Pancreas (tissue), 10 donors: ENCODE measurements around the gene DCTPP1. TPM values are rescaled to one million over a fixed set of nuclear protein-coding genes. Genes with fewer than 3 reads are reported as not detected.
A peak's percentile ranks its signal among the peaks of the same experiment; 100 is the strongest.

Experiments
- ATAC-seq, 4 donors: fragments of 200-7000 bp; cut with Tn5 transposase; one replicate each; pipeline versions ENCODE4 v1.8.0 to v1.9.1; 2020; ENCODE audit warnings: mild to moderate bottlenecking in 4 of 4, moderate library complexity in 4 of 4
- DNase-seq, 6 donors: peaks; one replicate each; pipeline ENCODE4 v3.0.0-alpha.2; 2020
- FAIRE-seq: peaks from 2 replicates; lab custom pipeline; 2012; peaks lifted over from hg19 to GRCh38; lab: Jason Lieb, UNC
- H3K27ac ChIP-seq, 4 donors: fragments of 200-600 bp; sonication (generic); 1 replicate in 3 of 4; 2 replicates in 1 of 4; pipeline versions ENCODE4 v1.5.0 to v1.8.0; 2020
- H3K27me3 ChIP-seq, 4 donors: fragments of 200-600 bp; one replicate each; pipeline ENCODE4 v1.8.0; 2021
- H3K36me3 ChIP-seq, 3 donors: fragments of 200-600 bp; sonication (generic) in 1 of 3; one replicate each; pipeline versions ENCODE4 v1.5.0 to v1.8.0; 2020 to 2021
- H3K4me1 ChIP-seq, 3 donors: fragments of 200-600 bp; one replicate each; pipeline ENCODE4 v1.8.0; 2021
- H3K4me3 ChIP-seq, 4 donors: fragments of 200-600 bp; sonication (generic) in 2 of 4; one replicate each; pipeline versions ENCODE4 v1.5.0 to v1.8.0; 2020 to 2021
- H3K9me3 ChIP-seq, 4 donors: fragments of 200-600 bp; one replicate each; pipeline ENCODE4 v1.8.0; 2021
- WGBS, 2 donors: extraction: QIAGEN DNeasy Blood & Tissue Kit; methylation state at CpG; one replicate each; pipeline ENCODE4 v1.1.7; 2013; 5-methylcytosine and 5-hydroxymethylcytosine counted together
- intact Hi-C, 3 donors: fragments of 100-400 bp; cut with DNase I; formaldehyde crosslinking; loops; one replicate each; pipeline versions ENCODE4 v1.11.1 to v1.14.2; 2022
- polyA plus RNA-seq, 2 donors: library from polyadenylated mRNA; stranded (reverse); fragments of 200-250 nt; gene quantifications; one replicate each; pipeline ENCODE4 v1.2.3, GENCODE V29; 2013
- total RNA-seq, 6 donors: library from RNA; stranded (reverse); fragmentation: NEBNext Ultra II Directional in 4 of 6; extraction: Animal tissue kit (Norgen Biotek cat#: 25700) in 4 of 6; gene quantifications; one replicate each; pipeline versions ENCODE4 v1.2.1 to v1.2.4, GENCODE V29; 2021 to 2023
- TF ChIP-seq, protein P1 (sequence below), 4 donors: fragments of 200-600 bp; sonication (generic) in 3 of 4; IDR thresholded peaks; one replicate each; pipeline versions ENCODE4 v1.5.0 to v1.8.0; 2021; ENCODE audit warnings: antibody characterized with exemption in 4 of 4
- donor health status: healthy with polysubstance abuse.
- donor health status: DM: no; HTN: no; CAD: no; lungs with moderate emphysema.
- donor health status: DM: no; HTN: no; CAD: no.
- donor health status: control.
- donor health status: control.
- donor health status: Bipolar disorder and iron deficiency.
- donor health status: DM: yes; HTN: yes; CAD: no.
- donor health status: DM: no; HTN: no; CAD: no.
- donor health status: DM: no; HTN: no; CAD: no.
- donor health status: DM: yes; HTN: yes; CAD: no.

DCTPP1 gene
- total and polyA plus RNA-seq, 8 donors = 12.2 to 20.7 (median 16.3) TPM

DNA sequence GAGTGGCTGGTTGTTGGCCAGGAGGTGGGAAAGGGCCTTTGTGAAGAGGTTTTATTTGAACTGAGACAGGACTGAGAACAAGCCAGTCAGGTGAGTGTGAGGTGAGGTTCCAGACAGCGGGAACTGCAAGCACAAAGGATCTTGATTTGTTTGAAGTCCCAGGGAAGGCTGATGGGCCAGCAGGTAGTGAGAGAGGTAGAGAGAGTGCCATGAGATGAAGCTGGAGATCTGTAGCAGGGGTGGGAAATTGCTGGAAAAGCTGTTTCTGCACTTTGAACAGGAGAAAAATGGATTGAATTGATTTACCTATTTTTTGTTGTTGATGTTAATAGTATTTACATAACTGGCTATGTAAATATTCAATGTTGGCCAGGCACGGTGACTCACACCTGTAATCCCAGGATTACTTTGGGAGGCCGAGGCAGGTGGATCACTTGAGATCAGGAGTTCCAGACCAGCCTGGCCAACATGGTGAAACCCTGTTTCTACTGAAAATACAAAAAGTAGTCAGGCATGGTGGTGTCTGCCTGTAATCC is 7.7 kb upstream of the DCTPP1 start:
- peak overlapping the region in 1 of 4 donors; percentile 2 for H3K27ac ChIP-seq
- intact Hi-C loops = no loop called here
- no peaks in the 10 kb centered on the region for H3K4me1 ChIP-seq
- WGBS, 2 donors = 13 to 20% methylated on average over 3 of the region's 3 CpGs
- FAIRE-seq (no peak), DNase-seq (no peak), ATAC-seq (peak; percentile 37 to 48 (median 48))
- TF ChIP-seq, protein P1, sequence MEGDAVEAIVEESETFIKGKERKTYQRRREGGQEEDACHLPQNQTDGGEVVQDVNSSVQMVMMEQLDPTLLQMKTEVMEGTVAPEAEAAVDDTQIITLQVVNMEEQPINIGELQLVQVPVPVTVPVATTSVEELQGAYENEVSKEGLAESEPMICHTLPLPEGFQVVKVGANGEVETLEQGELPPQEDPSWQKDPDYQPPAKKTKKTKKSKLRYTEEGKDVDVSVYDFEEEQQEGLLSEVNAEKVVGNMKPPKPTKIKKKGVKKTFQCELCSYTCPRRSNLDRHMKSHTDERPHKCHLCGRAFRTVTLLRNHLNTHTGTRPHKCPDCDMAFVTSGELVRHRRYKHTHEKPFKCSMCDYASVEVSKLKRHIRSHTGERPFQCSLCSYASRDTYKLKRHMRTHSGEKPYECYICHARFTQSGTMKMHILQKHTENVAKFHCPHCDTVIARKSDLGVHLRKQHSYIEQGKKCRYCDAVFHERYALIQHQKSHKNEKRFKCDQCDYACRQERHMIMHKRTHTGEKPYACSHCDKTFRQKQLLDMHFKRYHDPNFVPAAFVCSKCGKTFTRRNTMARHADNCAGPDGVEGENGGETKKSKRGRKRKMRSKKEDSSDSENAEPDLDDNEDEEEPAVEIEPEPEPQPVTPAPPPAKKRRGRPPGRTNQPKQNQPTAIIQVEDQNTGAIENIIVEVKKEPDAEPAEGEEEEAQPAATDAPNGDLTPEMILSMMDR (IDR thresholded peaks at IDR 0.05) = no peak
- no peaks in the 10 kb centered on the region for H3K36me3 ChIP-seq
- no peaks in the 10 kb centered on the region for H3K27me3 ChIP-seq
- H3K9me3 ChIP-seq = no peaks in the 10 kb centered on the region
- H3K4me3 ChIP-seq = no peak overlapping the region

DNA sequence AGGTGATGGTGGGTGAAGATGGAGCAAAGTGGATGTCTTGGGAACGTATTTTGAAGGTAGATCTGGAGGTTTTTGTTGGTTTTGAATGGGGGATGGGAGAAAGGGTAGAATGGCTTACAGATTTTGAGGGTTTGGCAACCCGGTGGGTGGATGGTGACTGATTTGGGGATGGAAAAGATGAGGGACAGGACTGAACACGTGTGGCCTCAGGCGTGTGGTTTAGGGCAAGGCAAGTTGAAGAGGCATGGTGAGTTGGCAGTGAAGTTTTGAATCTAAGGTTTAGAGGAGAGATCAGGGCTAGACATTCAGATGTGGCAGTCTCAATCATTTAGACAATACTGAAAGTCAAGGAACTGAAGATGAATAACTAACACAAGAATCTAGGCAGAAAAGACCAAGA is 5.0 kb upstream of the DCTPP1 start:
- Histone ChIP-seq H3K27ac (no peak overlapping the region), H3K36me3 (no peaks in the 10 kb centered on the region), H3K27me3 (no peaks in the 10 kb centered on the region), H3K4me3 (no peak overlapping the region), H3K9me3 (no peaks in the 10 kb centered on the region), H3K4me1 (peaks cover 0 to 6% (median 0%) of the 10 kb centered on the region in 3 donors)
- FAIRE-seq (no peak), ATAC-seq (no peak), DNase-seq (no peak)
- intact Hi-C loops = loop anchor here in 2 of 3 donors (5.0 kb wide), 2 partner anchors 87 to 92 kb away; partner anchors contain the start of gene ZNF768 (in 1 of the 2)
- TF ChIP-seq, protein P1 (IDR thresholded peaks at IDR 0.05) = no peak
- 44 to 59% methylated on average over 4 of the region's 4 CpGs for WGBS, 2 donors

DNA sequence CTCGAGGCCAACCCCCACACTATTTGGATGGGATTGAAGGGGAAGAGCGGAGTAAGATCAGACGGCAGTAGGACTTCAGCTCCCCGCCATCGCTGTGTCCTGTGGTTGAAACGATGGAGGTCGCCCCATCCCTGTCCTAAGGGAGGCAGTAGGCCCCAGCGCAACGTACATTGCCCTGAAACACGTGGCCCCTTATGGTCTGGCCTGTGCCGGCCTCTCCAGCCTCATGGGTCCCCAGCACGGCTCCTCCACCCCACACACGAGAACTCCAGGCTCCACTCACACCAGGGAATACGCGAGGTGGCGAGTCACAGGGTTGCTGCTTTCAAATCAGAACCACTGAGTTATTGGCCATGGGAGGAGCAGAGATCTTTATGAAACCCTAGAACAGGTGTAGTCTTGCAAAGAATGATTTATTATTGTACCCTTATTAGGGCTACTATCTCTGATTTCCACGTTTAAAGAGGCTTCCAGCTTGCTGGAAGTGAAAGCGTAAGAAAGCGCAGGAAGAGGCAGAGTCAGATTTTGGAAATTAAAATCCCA is 669 bp upstream of the DCTPP1 start:
- DNase-seq (peak in 2 of 6 donors; percentile 58 to 61), FAIRE-seq (no peak), ATAC-seq (peak; percentile 1 to 8 (median 6))
- Histone ChIP-seq H3K9me3 (no peaks in the 10 kb centered on the region), H3K36me3 (peaks cover 0 to 8% (median 0%) of the 10 kb centered on the region in 3 donors), H3K27me3 (no peaks in the 10 kb centered on the region), H3K4me1 (peaks cover 0 to 6% (median 0%) of the 10 kb centered on the region in 3 donors), H3K4me3 (peak overlapping the region in 2 of 4 donors; percentile 69 to 71), H3K27ac (peak overlapping the region; percentile 8 to 74 (median 36))
- TF ChIP-seq, protein P1 (IDR thresholded peaks at IDR 0.05) = peak in 1 of 4 donors; percentile 17
- intact Hi-C loops = loop anchor here in 2 of 3 donors (5.0 kb wide), 2 partner anchors 92 to 97 kb away; partner anchors contain the start of gene ZNF768 (in 1 of the 2)
- 55 to 56% methylated on average over 19 of the region's 19 CpGs for WGBS, 2 donors

DNA sequence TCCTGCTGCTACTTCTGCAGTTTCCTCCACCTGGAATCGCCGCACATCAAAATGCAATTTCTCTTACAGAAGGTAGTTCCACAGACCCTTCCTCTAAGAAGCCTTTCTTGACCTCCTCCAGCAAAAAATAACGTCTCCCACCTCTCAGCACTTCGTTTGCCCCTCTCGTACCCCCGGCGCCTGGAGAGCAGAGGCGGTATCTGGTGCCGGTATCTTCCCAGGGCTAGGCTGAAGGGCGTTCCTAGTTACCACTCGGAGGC is 482 bp downstream of the DCTPP1 start:
- Histone ChIP-seq H3K9me3 (no peaks in the 10 kb centered on the region), H3K4me3 (peak overlapping the region; percentile 66 to 71 (median 68)), H3K36me3 (peaks cover 0 to 9% (median 0%) of the 10 kb centered on the region in 3 donors), H3K27ac (peak overlapping the region; percentile 7 to 74 (median 32)), H3K27me3 (no peaks in the 10 kb centered on the region), H3K4me1 (peaks cover 0 to 6% (median 0%) of the 10 kb centered on the region in 3 donors)
- no peak for DNase-seq
- no peak for FAIRE-seq
- TF ChIP-seq, protein P1 (IDR thresholded peaks at IDR 0.05) = no peak
- WGBS, 2 donors = 0 to 2% methylated on average over 11 of the region's 11 CpGs
- peak in 1 of 4 donors; percentile 37 for ATAC-seq
- intact Hi-C loops = no loop called here

DNA sequence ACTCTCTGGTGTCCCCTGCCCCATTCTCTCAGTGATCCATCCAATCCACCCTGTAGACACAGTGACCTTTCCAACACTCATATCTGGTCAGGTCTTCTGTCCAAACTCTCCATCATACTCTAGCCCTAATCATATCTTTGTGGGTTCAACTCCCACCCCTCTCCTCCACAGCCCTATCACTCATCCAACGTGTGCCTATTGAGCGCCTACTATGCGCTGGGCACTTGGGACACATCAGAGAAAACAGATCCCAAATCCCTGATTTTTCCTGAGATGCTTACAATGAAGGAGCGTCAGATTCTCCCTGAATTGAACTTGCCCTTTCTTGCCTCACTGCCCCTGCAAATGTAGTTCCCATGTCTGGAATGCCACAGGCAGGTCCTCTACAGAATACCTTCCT is 1.8 kb downstream of the DCTPP1 start:
- Histone ChIP-seq H3K4me1 (peaks cover 0 to 6% (median 0%) of the 10 kb centered on the region in 3 donors), H3K4me3 (no peak overlapping the region), H3K9me3 (no peaks in the 10 kb centered on the region), H3K27me3 (no peaks in the 10 kb centered on the region), H3K36me3 (peaks cover 0 to 14% (median 0%) of the 10 kb centered on the region in 3 donors), H3K27ac (no peak overlapping the region)
- intact Hi-C loops = no loop called here
- no peak for FAIRE-seq
- 84 to 86% methylated on average over 4 of the region's 4 CpGs for WGBS, 2 donors
- no peak for DNase-seq
- TF ChIP-seq, protein P1 (IDR thresholded peaks at IDR 0.05) = no peak
- ATAC-seq = no peak
